ENCODE measurements around the gene COX20. TPM values are rescaled to one million over a fixed set of nuclear protein-coding genes. Genes with fewer than 3 reads are reported as not detected.

COX20 gene
- total and polyA plus RNA-seq, 2 of the 13 experiments (the other 11 are each of a cell fraction or from before 2014, with no cell fraction given) = 34.4 to 95.8 TPM

DNA sequence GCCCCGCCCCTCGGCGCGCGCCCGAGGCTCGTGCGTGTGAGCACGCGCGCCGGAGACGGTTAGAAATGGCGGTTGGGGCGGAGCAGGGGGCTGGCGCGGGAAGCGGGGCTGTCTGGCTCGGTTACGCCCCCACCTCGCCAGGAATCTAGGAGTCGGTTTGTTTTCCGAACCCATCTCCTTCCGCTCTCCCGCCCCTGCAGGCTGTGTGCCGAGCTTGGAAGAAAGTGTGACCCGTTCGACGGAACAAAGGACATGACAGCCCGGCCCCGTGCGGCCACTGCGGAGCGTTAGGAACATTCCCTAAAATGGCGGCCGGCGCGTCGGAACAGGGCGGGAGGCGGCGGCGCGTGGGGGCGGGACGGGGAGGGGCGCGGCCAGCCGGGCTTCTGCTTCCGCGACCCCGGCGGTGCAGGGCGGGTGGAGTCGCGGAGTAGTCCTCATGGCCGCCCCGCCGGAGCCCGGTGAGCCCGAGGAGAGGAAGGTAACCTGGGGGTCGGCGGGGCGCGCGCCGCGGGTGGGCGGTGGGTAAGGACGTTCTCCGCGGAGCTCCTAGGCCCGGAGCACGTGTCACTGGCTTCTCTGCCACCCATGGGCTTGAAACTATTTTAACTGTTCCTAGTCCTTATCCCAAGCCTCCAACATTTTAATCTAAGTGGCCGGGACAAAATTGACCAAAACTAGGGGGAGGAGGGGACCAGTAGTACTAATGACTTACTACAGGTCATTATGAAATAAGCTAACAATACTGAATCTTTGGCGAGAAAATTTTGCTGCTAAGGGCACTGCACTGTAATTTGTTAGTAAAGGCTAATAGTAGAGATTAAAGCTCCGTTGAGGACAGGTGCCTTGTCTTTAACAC is at the start of gene COX20 (continued):
- TF ChIP-seq ZNF318 (CRISPR knock-in tag; IDR thresholded peaks at IDR 0.05) = no peak
- TF ChIP-seq ZNF441 (CRISPR knock-in tag; IDR thresholded peaks at IDR 0.05; ENCODE audit: borderline replicate concordance) = no peak
- TF ChIP-seq GABPA (IDR thresholded peaks at IDR 0.05; ENCODE audit: low read depth, low read length) = no peak
- TF ChIP-seq GABPA (CRISPR knock-in tag; IDR thresholded peaks at IDR 0.05; ENCODE audit: low read depth) = no peak; the same call in 1 of the 2 replicates
- no peak for TF ChIP-seq ZNF850 (CRISPR knock-in tag; conservative IDR thresholded peaks at IDR 0.05)
- TF ChIP-seq, protein P1, sequence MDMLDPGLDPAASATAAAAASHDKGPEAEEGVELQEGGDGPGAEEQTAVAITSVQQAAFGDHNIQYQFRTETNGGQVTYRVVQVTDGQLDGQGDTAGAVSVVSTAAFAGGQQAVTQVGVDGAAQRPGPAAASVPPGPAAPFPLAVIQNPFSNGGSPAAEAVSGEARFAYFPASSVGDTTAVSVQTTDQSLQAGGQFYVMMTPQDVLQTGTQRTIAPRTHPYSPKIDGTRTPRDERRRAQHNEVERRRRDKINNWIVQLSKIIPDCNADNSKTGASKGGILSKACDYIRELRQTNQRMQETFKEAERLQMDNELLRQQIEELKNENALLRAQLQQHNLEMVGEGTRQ (IDR thresholded peaks at IDR 0.05; ENCODE audit: low read depth, low read length) = no peak
- TF ChIP-seq, protein P1 (CRISPR knock-in tag; IDR thresholded peaks at IDR 0.05; ENCODE audit: borderline replicate concordance) = peak; percentile 13; the same call in 1 of the 2 replicates
- TF ChIP-seq MAFF (IDR thresholded peaks at IDR 0.05; ENCODE audit: low read depth, low read length) = no peak
- no peak; the same call in 1 of the 2 replicates for TF ChIP-seq ZNF280B (CRISPR knock-in tag; IDR thresholded peaks at IDR 0.05; ENCODE audit: borderline replicate concordance)
- no peak for TF ChIP-seq MTF2 (CRISPR knock-in tag; IDR thresholded peaks at IDR 0.05; ENCODE audit: borderline replicate concordance)
- no peak for TF ChIP-seq ZNF703 (CRISPR knock-in tag; IDR thresholded peaks at IDR 0.05; ENCODE audit: borderline replicate concordance)
- 0 out of 2 replicates have a peak, but pooled peaks have one; percentile 11 for TF ChIP-seq CEBPG (CRISPR knock-in tag; IDR thresholded peaks at IDR 0.05)
- TF ChIP-seq RBAK (CRISPR knock-in tag; IDR thresholded peaks at IDR 0.05) = no peak
- no peak for TF ChIP-seq ARID2 (CRISPR knock-in tag; IDR thresholded peaks at IDR 0.05; ENCODE audit: borderline replicate concordance)
- TF ChIP-seq, protein P2, sequence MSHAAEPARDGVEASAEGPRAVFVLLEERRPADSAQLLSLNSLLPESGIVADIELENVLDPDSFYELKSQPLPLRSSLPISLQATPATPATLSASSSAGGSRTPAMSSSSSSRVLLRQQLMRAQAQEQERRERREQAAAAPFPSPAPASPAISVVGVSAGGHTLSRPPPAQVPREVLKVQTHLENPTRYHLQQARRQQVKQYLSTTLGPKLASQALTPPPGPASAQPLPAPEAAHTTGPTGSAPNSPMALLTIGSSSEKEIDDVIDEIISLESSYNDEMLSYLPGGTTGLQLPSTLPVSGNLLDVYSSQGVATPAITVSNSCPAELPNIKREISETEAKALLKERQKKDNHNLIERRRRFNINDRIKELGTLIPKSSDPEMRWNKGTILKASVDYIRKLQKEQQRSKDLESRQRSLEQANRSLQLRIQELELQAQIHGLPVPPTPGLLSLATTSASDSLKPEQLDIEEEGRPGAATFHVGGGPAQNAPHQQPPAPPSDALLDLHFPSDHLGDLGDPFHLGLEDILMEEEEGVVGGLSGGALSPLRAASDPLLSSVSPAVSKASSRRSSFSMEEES (CRISPR knock-in tag; IDR thresholded peaks at IDR 0.05) = peak; percentile 13
- no peak for TF ChIP-seq SNAPC2 (CRISPR knock-in tag; IDR thresholded peaks at IDR 0.05)

Data from HepG2 (cell line).